ENCODE results near the gene RTP1. TPM values are rescaled to one million over a fixed set of nuclear protein-coding genes. Genes with fewer than 3 reads are reported as not detected.

RTP1 gene
- total RNA-seq, 1 experiment from 2014 or later = not detected

DNA sequence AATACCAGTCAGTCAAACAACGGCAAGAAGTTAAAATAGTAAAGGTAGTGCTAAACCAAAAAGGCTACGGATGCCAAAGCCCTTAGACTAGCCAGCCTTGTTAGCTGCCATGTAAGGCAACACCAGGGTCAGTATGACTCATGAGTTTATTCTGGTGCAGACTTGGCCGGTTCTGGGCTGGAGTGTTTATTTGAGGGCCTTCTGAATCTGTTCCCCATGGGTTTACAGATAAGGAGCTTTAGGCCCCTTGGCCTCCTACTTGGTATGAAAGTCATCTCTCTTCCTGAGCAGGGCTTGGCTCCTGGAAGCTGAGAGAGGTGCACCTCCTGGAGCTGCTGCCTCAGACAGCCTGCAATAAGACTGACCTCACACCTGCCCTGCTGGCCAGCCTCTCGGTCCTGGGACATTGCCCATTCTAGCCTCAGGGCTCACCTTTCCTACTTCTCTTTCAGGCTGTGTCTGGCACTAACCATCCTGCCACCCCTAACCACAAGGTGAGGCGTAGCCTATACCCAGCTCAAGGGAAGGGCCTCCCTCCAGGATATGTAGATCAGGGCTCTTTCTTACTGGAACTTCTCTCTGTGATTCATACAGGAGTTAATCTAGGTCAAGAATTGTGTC, 10.4 kb upstream of the RTP1 start:
- peak; percentile 86 for DNase-seq
- TF ChIP-seq, protein P1, sequence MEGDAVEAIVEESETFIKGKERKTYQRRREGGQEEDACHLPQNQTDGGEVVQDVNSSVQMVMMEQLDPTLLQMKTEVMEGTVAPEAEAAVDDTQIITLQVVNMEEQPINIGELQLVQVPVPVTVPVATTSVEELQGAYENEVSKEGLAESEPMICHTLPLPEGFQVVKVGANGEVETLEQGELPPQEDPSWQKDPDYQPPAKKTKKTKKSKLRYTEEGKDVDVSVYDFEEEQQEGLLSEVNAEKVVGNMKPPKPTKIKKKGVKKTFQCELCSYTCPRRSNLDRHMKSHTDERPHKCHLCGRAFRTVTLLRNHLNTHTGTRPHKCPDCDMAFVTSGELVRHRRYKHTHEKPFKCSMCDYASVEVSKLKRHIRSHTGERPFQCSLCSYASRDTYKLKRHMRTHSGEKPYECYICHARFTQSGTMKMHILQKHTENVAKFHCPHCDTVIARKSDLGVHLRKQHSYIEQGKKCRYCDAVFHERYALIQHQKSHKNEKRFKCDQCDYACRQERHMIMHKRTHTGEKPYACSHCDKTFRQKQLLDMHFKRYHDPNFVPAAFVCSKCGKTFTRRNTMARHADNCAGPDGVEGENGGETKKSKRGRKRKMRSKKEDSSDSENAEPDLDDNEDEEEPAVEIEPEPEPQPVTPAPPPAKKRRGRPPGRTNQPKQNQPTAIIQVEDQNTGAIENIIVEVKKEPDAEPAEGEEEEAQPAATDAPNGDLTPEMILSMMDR (IDR thresholded peaks at IDR 0.05; ENCODE audit: unreplicated experiment) = no peak
- Mint-ChIP-seq H3K27ac (ENCODE audit: unreplicated experiment) (peak overlapping the region; percentile 76), H3K27me3 (ENCODE audit: unreplicated experiment) (no peaks in the 10 kb centered on the region), H3K4me1 (ENCODE audit: low read depth, unreplicated experiment) (peaks cover 51% of the 10 kb centered on the region), H3K36me3 (ENCODE audit: insufficient read depth, unreplicated experiment) (no peaks in the 10 kb centered on the region), H3K4me3 (ENCODE audit: low read depth, unreplicated experiment) (peak overlapping the region; percentile 9), H3K9me3 (ENCODE audit: low read depth, unreplicated experiment) (peaks cover 3% of the 10 kb centered on the region)
- no TSS peak for BruUV-seq (replicated peaks)
- intact Hi-C loops (cut with micrococcal nuclease; ENCODE audit: unreplicated experiment) = loop anchor here (1.0 kb wide), 2 partner anchors 21 to 48 kb away; partner anchors contain the start of gene RPL39L
- CTCF ChIA-PET = interaction anchor here (0.5 to 2.0 kb wide), 14 partner anchors 16 to 493 kb away, joined by 3 to 27 read pairs (median 6); partner anchors contain the start of gene RPL39L

DNA sequence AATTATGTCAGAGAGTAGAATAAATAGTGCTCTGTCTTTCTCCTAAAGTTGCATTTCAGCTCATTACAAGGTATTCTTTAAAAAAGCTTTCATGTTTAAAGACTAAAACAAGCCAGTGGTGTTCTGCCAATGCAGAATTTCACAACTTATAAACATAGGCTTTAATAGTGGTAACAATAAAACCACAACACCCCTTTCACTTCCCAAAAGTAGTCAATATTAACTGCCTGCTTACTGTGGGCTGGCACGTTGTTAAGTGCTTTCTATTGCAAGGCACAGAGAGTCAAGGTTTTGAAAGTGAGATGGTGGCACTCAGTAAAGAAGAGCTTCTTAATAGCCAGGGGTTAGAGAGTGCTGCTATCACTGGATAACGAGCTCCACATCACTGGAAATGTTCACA, 8.4 kb upstream of the RTP1 start:
- Mint-ChIP-seq H3K9me3 (ENCODE audit: low read depth, unreplicated experiment) (peaks cover 3% of the 10 kb centered on the region), H3K27me3 (ENCODE audit: unreplicated experiment) (no peaks in the 10 kb centered on the region), H3K27ac (ENCODE audit: unreplicated experiment) (no peak overlapping the region), H3K4me3 (ENCODE audit: low read depth, unreplicated experiment) (no peak overlapping the region), H3K36me3 (ENCODE audit: insufficient read depth, unreplicated experiment) (no peaks in the 10 kb centered on the region), H3K4me1 (ENCODE audit: low read depth, unreplicated experiment) (peaks cover 51% of the 10 kb centered on the region)
- no peak for DNase-seq
- TF ChIP-seq, protein P1 (IDR thresholded peaks at IDR 0.05; ENCODE audit: unreplicated experiment) = no peak
- intact Hi-C loops (cut with micrococcal nuclease; ENCODE audit: unreplicated experiment) = no loop called here
- CTCF ChIA-PET = interaction anchor here (0.6 kb wide), 1 partner anchor 1130 kb away, joined by 3 read pairs; no protein-coding TSS in a partner anchor
- BruUV-seq (replicated peaks) = no TSS peak

DNA sequence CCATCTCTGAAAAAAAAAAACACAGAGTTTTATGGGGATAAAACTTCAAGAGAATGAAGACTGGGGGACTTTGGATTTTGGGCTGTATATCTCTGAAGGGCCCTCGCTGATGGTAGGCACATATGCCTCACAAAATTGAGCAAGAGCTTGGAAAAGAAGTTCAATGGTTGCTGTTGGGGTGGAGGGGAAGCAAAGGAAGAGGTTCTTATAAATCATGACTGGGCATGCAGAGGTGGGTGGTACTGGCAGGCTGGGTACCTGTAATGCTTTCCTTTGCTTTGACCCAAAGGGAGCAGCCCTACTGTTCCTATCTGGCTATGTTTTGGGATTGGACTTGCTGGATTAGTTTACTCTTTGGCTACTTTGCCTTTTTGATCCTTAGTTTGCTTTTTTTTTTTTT, 6.0 kb upstream of the RTP1 start:
- CTCF ChIA-PET = interaction anchor here (0.7 kb wide), 1 partner anchor 20 kb away, joined by 5 read pairs; no protein-coding TSS in a partner anchor
- intact Hi-C loops (cut with micrococcal nuclease; ENCODE audit: unreplicated experiment) = no loop called here
- Mint-ChIP-seq H3K36me3 (ENCODE audit: insufficient read depth, unreplicated experiment) (no peaks in the 10 kb centered on the region), H3K27me3 (ENCODE audit: unreplicated experiment) (no peaks in the 10 kb centered on the region), H3K27ac (ENCODE audit: unreplicated experiment) (no peak overlapping the region), H3K9me3 (ENCODE audit: low read depth, unreplicated experiment) (peaks cover 3% of the 10 kb centered on the region), H3K4me1 (ENCODE audit: low read depth, unreplicated experiment) (peaks cover 40% of the 10 kb centered on the region), H3K4me3 (ENCODE audit: low read depth, unreplicated experiment) (no peak overlapping the region)
- no TSS peak for BruUV-seq (replicated peaks)
- TF ChIP-seq, protein P1 (IDR thresholded peaks at IDR 0.05; ENCODE audit: unreplicated experiment) = no peak
- DNase-seq = no peak

DNA sequence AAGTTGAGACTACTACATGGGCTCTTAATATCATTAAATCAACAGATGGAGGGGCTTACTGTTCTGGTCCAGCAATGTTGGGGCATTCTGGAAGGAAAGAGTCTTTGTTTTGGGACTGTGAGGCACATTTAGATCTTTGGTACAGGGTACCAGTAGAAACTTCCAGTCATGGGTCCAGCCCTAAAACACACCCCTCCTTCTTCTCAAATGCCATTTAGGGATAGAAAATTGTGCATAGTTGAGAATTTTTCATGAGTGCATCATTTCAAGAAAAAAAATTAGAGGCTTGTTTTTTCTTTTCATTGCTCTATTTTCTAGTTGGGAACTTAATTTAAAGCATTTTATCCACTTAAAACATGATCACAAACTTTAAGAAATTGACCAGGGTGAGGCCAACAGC, 4.1 kb upstream of the RTP1 start:
- BruUV-seq (replicated peaks) = no TSS peak
- peaks cover 3% of the 10 kb centered on the region for H3K9me3 Mint-ChIP-seq (ENCODE audit: low read depth, unreplicated experiment)
- TF ChIP-seq, protein P1 (IDR thresholded peaks at IDR 0.05; ENCODE audit: unreplicated experiment) = no peak
- no peak overlapping the region for H3K27ac Mint-ChIP-seq (ENCODE audit: unreplicated experiment)
- no peaks in the 10 kb centered on the region for H3K27me3 Mint-ChIP-seq (ENCODE audit: unreplicated experiment)
- H3K36me3 Mint-ChIP-seq (ENCODE audit: insufficient read depth, unreplicated experiment) = no peaks in the 10 kb centered on the region
- intact Hi-C loops (cut with micrococcal nuclease; ENCODE audit: unreplicated experiment) = no loop called here
- DNase-seq = no peak
- CTCF ChIA-PET = no interaction called here
- no peak overlapping the region for H3K4me3 Mint-ChIP-seq (ENCODE audit: low read depth, unreplicated experiment)
- peaks cover 20% of the 10 kb centered on the region for H3K4me1 Mint-ChIP-seq (ENCODE audit: low read depth, unreplicated experiment)
